PC-9 (cell line): ENCODE results near the gene PTPRM. TPM values are rescaled to one million over a fixed set of nuclear protein-coding genes. Genes with fewer than 3 reads are reported as not detected.

Source experiments
- BruUV-seq: library from RNA; stranded (reverse); fragments of 400-500 nt; replicated peaks from 2 replicates; lab custom pipeline; 2021; lab: Mats Ljungman, UMichigan
- CTCF ChIA-PET: fragments of 300-600 bp; sonication (Branson Sonifier 250); formaldehyde crosslinking; loops from one replicate; lab custom pipeline; 2022; ENCODE audit warnings: antibody characterized with exemption; lab: Charles Lee
- POLR2A ChIA-PET: fragments of 300-600 bp; sonication (Branson Sonifier 250); formaldehyde crosslinking; loops from one replicate; lab custom pipeline; 2022; ENCODE audit warnings: antibody characterized with exemption; ENCODE audit not compliant: unreplicated experiment; lab: Charles Lee
- DNase-seq, 2 experiments: peaks; one replicate each; pipeline versions ENCODE4 v3.0.0 to v3.0.0-alpha.2; 2015 to 2022; ENCODE audit warnings: mixed read lengths in 1 of 2
- H2AFZ ChIP-seq: fragments of 200-600 bp; sonication (generic); 2 replicates; pipeline ENCODE4 v1.8.1; 2017; ENCODE audit warnings: antibody characterized with exemption
- H3F3A ChIP-seq: fragments of 200-600 bp; sonication (generic); 2 replicates; pipeline ENCODE4 v1.8.1; 2017; ENCODE audit warnings: antibody characterized with exemption, mild to moderate bottlenecking, low read depth; ENCODE audit not compliant: insufficient read depth
- H3K27ac ChIP-seq: fragments of 200-600 bp; sonication (generic); 2 replicates; pipeline ENCODE4 v1.6.1; 2016; ENCODE audit warnings: mixed run types
- H3K27me3 ChIP-seq: fragments of 200-600 bp; sonication (generic); 2 replicates; pipeline ENCODE4 v1.6.1; 2016; ENCODE audit warnings: low read depth, mixed run types; ENCODE audit not compliant: insufficient read depth
- H3K36me3 ChIP-seq: fragments of 200-600 bp; sonication (generic); 2 replicates; pipeline ENCODE4 v1.6.1; 2016; ENCODE audit warnings: low read depth, mixed run types
- H3K4me1 ChIP-seq: fragments of 200-600 bp; sonication (generic); replicated peaks from 2 replicates; pipeline ENCODE4 v1.6.1; 2016; ENCODE audit warnings: mixed run types; ENCODE audit not compliant: insufficient read depth
- H3K4me2 ChIP-seq: fragments of 200-600 bp; sonication (generic); 2 replicates; pipeline ENCODE4 v1.6.1; 2017; ENCODE audit warnings: mixed run types
- H3K4me3 ChIP-seq: fragments of 200-600 bp; sonication (generic); 2 replicates; pipeline ENCODE4 v1.6.1; 2016; ENCODE audit warnings: mixed run types
- H3K79me2 ChIP-seq: fragments of 200-600 bp; sonication (generic); 2 replicates; pipeline ENCODE4 v1.6.1; 2017; ENCODE audit warnings: low read depth, mixed run types
- H3K9me2 ChIP-seq: fragments of 200-600 bp; sonication (generic); 2 replicates; pipeline ENCODE4 v1.8.1; 2017; ENCODE audit warnings: mild to moderate bottlenecking; ENCODE audit not compliant: insufficient read depth
- H3K9me3 ChIP-seq: fragments of 200-600 bp; sonication (generic); 2 replicates; pipeline ENCODE4 v1.8.1; 2016; ENCODE audit warnings: low read depth; ENCODE audit not compliant: insufficient read depth
- H4K20me1 ChIP-seq: fragments of 200-600 bp; sonication (generic); 2 replicates; pipeline ENCODE4 v1.8.1; 2017; ENCODE audit not compliant: insufficient read depth
- CTCF ChIP-seq: fragments of 200-600 bp; sonication (generic); conservative IDR thresholded peaks from 2 replicates; pipeline ENCODE4 v1.6.1; 2017; ENCODE audit warnings: mixed run types, antibody characterized with exemption, mild to moderate bottlenecking, moderate library complexity
- EZH2 ChIP-seq: fragments of 200-600 bp; sonication (generic); IDR thresholded peaks from 2 replicates; pipeline ENCODE4 v1.8.0; 2017; ENCODE audit warnings: antibody characterized with exemption, low read depth
- intact Hi-C: fragments of 100-400 bp; cut with micrococcal nuclease; formaldehyde crosslinking; loops from one replicate; pipeline ENCODE4 v1.10.0; 2022; ENCODE audit not compliant: unreplicated experiment
- total RNA-seq: library from RNA; stranded (reverse); gene quantifications from 2 replicates; pipeline ENCODE4 v1.2.3, GENCODE V29; 2021

Gene PTPRM
- total RNA-seq, 1 experiment from 2014 or later = 32.5 TPM

- DNase-seq = no peak
- Histone ChIP-seq H3K4me1 (no peaks in the 10 kb centered on the region), H3K79me2 (no peaks in the 10 kb centered on the region), H3F3A (no peaks in the 10 kb centered on the region), H3K9me3 (no peaks in the 10 kb centered on the region), H4K20me1 (no peaks in the 10 kb centered on the region), H3K27me3 (no peaks in the 10 kb centered on the region), H3K36me3 (no peaks in the 10 kb centered on the region), H2AFZ (no peak overlapping the region), H3K4me3 (no peak overlapping the region), H3K4me2 (no peak overlapping the region), H3K27ac (no peak overlapping the region), H3K9me2 (no peaks in the 10 kb centered on the region)
- intact Hi-C loops = no loop called here
- ChIA-PET POLR2A (no interaction called here), CTCF (no interaction called here)
- BruUV-seq = no TSS peak
- TF ChIP-seq EZH2 (no peak), CTCF (no peak)
These were observed 712.2 kb downstream of the PTPRM start for GRCh38 chr18:8279346-8279745.

GRCh38 chr18:8279781-8280330, 712.7 kb downstream of the PTPRM start:
- no TSS peak for BruUV-seq
- Histone ChIP-seq H3K9me3 (no peaks in the 10 kb centered on the region), H3K36me3 (no peaks in the 10 kb centered on the region), H3K79me2 (no peaks in the 10 kb centered on the region), H3K4me1 (no peaks in the 10 kb centered on the region), H3K9me2 (no peaks in the 10 kb centered on the region), H2AFZ (no peak overlapping the region), H3K4me3 (no peak overlapping the region), H3K27ac (no peak overlapping the region), H3K4me2 (no peak overlapping the region), H3F3A (no peaks in the 10 kb centered on the region), H4K20me1 (no peaks in the 10 kb centered on the region), H3K27me3 (no peaks in the 10 kb centered on the region)
- ChIA-PET POLR2A (no interaction called here), CTCF (no interaction called here)
- no peak for TF ChIP-seq CTCF
- TF ChIP-seq EZH2 = no peak
- intact Hi-C loops = no loop called here
- no peak for DNase-seq

GRCh38 chr18:8283891-8284585, 716.9 kb downstream of the PTPRM start:
- H3K4me2 ChIP-seq = no peak overlapping the region
- no peaks in the 10 kb centered on the region for H3F3A ChIP-seq
- CTCF ChIA-PET = no interaction called here
- no peak overlapping the region for H3K4me3 ChIP-seq
- no TSS peak for BruUV-seq
- H3K27ac ChIP-seq = no peak overlapping the region
- no peak overlapping the region for H2AFZ ChIP-seq
- POLR2A ChIA-PET = no interaction called here
- no peaks in the 10 kb centered on the region for H3K79me2 ChIP-seq
- H3K9me3 ChIP-seq = no peaks in the 10 kb centered on the region
- intact Hi-C loops = no loop called here
- H3K27me3 ChIP-seq = no peaks in the 10 kb centered on the region
- H3K36me3 ChIP-seq = no peaks in the 10 kb centered on the region
- TF ChIP-seq CTCF (no peak), EZH2 (no peak)
- H4K20me1 ChIP-seq = no peaks in the 10 kb centered on the region
- H3K4me1 ChIP-seq = no peaks in the 10 kb centered on the region
- DNase-seq = no peak
- no peaks in the 10 kb centered on the region for H3K9me2 ChIP-seq
